Lower leg skin (tissue), 4 donors: ENCODE data around the gene FLYWCH2. TPM values are rescaled to one million over a fixed set of nuclear protein-coding genes. Genes with fewer than 3 reads are reported as not detected.
"Not testable (repeated sequence)": the region's sequence is repeated elsewhere in the genome, so short reads cannot be mapped to it uniquely, and the experiment has no call there.

Experiments used
- DNase-seq, 2 donors: peaks; one replicate each; pipeline ENCODE4 v3.0.0-alpha.2; 2019; ENCODE audit warnings: low spot score in 2 of 2
- H3K4me3 ChIP-seq: fragments of 200-600 bp; sonication (generic); 2 replicates; pipeline ENCODE4 v1.5.1; 2017; ENCODE audit warnings: mild to moderate bottlenecking, low read depth; ENCODE audit not compliant: poor library complexity, severe bottlenecking
- POLR2A ChIP-seq, 2 donors: fragments of 450-650 bp; IDR thresholded peaks; one replicate each; pipeline ENCODE4 v1.6.1; 2016 to 2017; ENCODE audit warnings: antibody characterized with exemption in 2 of 2, mild to moderate bottlenecking in 1 of 2, moderate library complexity in 1 of 2
- WGBS, 2 donors: methylation state at CpG; one replicate each; pipeline ENCODE4 v1.1.5; 2018; 5-methylcytosine and 5-hydroxymethylcytosine counted together
- intact Hi-C: fragments of 100-400 bp; cut with DNase I; formaldehyde crosslinking; loops from one replicate; pipeline ENCODE4 v1.15.0; 2023; ENCODE audit warnings: low total_unique reads
- total RNA-seq, 4 donors: library from RNA; depleted of rRNA; stranded (reverse); fragments of >200 nt; gene quantifications; one replicate each; pipeline ENCODE4 v1.1.0, GENCODE V29; 2016
- TF ChIP-seq, protein P1 (sequence below), 3 donors: fragments of 450-650 bp; IDR thresholded peaks; one replicate each; pipeline ENCODE4 v1.5.1; 2016; ENCODE audit warnings: antibody characterized with exemption in 3 of 3, mild to moderate bottlenecking in 3 of 3, moderate library complexity in 2 of 3

FLYWCH2 gene
- total RNA-seq, 4 donors from 2014 or later: 36.4 to 44.6 (median 40.3) TPM

DNA sequence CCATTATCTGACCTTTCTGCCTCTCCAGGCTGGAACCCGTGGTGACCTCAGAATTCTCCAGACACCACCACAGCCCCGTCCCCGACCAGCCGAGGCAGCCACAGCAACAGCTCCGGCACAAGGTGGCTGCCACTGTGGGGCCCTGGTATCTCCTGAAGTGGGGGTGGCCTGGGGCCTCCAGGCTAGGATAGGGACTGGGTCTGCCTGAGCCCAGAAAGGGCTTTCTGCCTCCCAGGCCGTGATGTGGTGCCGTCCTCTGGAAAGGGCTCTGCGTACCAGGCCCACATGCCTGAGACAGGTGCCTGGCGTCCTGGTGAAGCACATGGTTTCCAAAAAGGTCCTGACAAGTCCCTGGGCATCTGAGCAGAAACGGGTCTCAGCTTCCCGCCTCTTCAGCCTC is 45.8 kb downstream of the FLYWCH2 start:
- DNase-seq: no peak
- TF ChIP-seq, protein P1, sequence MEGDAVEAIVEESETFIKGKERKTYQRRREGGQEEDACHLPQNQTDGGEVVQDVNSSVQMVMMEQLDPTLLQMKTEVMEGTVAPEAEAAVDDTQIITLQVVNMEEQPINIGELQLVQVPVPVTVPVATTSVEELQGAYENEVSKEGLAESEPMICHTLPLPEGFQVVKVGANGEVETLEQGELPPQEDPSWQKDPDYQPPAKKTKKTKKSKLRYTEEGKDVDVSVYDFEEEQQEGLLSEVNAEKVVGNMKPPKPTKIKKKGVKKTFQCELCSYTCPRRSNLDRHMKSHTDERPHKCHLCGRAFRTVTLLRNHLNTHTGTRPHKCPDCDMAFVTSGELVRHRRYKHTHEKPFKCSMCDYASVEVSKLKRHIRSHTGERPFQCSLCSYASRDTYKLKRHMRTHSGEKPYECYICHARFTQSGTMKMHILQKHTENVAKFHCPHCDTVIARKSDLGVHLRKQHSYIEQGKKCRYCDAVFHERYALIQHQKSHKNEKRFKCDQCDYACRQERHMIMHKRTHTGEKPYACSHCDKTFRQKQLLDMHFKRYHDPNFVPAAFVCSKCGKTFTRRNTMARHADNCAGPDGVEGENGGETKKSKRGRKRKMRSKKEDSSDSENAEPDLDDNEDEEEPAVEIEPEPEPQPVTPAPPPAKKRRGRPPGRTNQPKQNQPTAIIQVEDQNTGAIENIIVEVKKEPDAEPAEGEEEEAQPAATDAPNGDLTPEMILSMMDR (IDR thresholded peaks at IDR 0.05): no peak
- no peak for TF ChIP-seq POLR2A (IDR thresholded peaks at IDR 0.05)
- 83 to 93% methylated on average over 9 to 11 of the region's 11 CpGs for WGBS, 2 donors
- intact Hi-C loops: no loop called here
- H3K4me3 ChIP-seq: no peak overlapping the region

DNA sequence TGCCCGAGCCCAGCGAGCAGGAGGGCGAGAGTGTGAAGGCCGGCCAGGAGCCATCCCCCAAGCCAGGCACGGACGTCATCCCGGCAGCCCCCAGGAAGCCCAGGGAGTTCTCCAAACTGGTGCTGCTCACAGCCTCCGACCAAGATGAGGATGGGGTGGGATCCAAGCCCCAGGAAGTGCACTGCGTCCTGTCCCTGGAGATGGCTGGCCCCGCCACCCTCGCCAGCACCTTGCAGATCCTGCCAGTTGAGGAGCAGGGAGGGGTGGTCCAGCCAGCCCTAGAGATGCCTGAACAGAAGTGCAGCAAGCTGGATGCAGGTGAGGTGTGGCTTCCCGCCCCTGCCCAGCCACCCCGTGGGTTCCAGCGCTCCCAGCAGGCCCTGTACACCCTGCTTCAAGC is 46.7 kb downstream of the FLYWCH2 start:
- intact Hi-C loops: no loop called here
- DNase-seq: no peak
- no peak for TF ChIP-seq POLR2A (IDR thresholded peaks at IDR 0.05)
- TF ChIP-seq, protein P1 (IDR thresholded peaks at IDR 0.05): no peak
- 87 to 93% methylated on average over 3 to 13 of the region's 14 CpGs for WGBS, 2 donors
- H3K4me3 ChIP-seq: no peak overlapping the region

DNA sequence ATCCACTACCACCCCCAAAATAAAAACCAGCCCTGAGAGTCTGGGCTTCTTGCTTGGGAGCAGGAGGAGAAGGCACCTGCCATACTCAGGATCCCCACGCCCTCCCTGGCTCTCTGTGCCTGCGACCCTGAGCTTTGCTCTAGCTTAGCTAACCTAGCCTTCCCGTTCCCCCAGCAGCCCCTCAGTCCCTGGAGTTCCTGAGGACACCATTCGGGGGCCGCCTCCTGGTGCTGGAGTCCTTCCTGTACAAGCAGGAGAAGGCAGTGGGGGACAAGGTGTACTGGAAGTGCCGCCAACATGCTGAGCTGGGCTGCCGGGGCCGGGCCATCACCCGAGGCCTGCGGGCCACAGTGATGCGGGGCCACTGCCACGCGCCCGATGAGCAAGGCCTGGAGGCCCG is 47.2 kb downstream of the FLYWCH2 start:
- intact Hi-C loops: no loop called here
- WGBS, 2 donors: 93 to 96% methylated on average over 13 to 14 of the region's 15 CpGs
- no peak overlapping the region for H3K4me3 ChIP-seq
- no peak for TF ChIP-seq POLR2A (IDR thresholded peaks at IDR 0.05)
- TF ChIP-seq, protein P1 (IDR thresholded peaks at IDR 0.05): no peak
- no peak for DNase-seq

DNA sequence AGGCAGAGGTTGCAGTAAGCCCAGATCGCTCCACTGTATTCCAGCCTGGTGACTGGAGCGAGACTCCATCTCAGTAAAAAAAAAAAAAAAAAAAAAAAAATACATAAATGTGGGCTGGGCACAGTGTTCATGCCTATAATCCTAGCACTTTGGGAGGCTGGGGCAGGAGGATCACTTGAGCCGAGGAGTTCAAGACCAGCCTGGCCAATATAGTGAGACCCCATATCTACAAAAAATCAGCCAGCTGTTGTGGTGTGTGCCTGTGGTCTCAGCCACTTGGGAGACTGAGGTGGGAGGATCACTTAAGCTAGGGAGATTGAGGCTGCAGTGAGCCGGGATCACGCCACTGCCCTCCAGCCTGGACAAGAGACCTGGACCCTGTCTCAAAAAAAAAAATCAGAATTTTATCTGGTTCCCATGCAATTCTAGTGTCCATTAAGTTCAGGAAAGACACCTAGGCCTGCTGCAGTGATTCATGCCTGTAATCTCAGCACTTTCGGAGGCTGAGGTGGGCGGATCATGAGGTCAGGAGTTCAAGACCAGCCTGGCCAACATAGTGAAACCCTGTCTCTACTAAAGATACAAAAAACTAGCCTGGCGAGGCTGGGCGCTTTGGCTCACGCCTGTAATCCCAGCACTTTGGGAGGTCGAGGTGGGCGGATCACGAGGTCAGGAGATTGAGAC is 48.4 kb downstream of the FLYWCH2 start:
- WGBS, 2 donors: 86 to 93% methylated on average over 13 of the region's 13 CpGs
- H3K4me3 ChIP-seq, intact Hi-C loops, DNase-seq: not testable (repeated sequence)

DNA sequence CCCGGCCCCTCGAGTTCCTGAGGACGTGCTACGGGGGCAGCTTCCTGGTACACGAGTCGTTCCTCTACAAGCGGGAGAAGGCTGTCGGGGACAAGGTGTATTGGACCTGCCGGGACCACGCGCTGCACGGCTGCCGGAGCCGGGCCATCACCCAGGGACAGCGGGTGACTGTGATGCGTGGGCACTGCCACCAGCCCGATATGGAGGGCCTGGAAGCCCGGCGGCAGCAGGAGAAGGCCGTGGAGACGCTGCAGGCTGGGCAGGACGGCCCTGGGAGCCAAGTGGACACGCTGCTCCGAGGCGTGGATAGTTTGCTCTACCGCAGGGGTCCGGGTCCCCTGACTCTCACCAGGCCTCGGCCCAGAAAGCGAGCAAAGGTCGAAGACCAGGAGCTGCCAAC is 50.1 kb downstream of the FLYWCH2 start:
- no peak for TF ChIP-seq POLR2A (IDR thresholded peaks at IDR 0.05)
- TF ChIP-seq, protein P1 (IDR thresholded peaks at IDR 0.05): no peak
- DNase-seq: no peak
- intact Hi-C loops: no loop called here
- no peak overlapping the region for H3K4me3 ChIP-seq
- WGBS, 2 donors: 91% methylated on average over 24 to 30 of the region's 30 CpGs

DNA sequence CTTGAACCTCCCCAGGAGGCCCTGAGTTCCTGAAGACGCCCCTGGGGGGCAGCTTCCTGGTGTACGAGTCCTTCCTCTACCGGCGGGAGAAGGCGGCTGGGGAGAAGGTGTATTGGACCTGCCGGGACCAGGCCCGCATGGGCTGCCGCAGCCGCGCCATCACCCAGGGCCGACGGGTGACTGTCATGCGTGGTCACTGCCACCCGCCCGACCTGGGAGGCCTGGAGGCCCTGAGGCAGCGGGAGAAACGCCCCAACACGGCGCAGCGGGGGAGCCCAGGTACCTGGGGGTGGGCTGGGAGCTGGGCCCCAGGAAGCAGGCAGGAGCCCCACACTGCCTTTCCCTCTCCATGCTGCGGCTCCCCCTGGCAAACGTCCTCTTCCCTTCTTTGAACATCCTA is 50.7 kb downstream of the FLYWCH2 start:
- H3K4me3 ChIP-seq: no peak overlapping the region
- DNase-seq: no peak
- 85 to 90% methylated on average over 16 to 22 of the region's 22 CpGs for WGBS, 2 donors
- intact Hi-C loops: no loop called here
- TF ChIP-seq, protein P1 (IDR thresholded peaks at IDR 0.05): no peak
- TF ChIP-seq POLR2A (IDR thresholded peaks at IDR 0.05): no peak
